Measurements from ENCODE around the gene TSC22D3. TPM values are rescaled to one million over a fixed set of nuclear protein-coding genes. Genes with fewer than 3 reads are reported as not detected.
A peak's percentile ranks its signal among the peaks of the same experiment; 100 is the strongest.

TSC22D3 gene
- total RNA-seq, 4 donors from 2014 or later, result 101 to 786 (median 475) TPM

DNA sequence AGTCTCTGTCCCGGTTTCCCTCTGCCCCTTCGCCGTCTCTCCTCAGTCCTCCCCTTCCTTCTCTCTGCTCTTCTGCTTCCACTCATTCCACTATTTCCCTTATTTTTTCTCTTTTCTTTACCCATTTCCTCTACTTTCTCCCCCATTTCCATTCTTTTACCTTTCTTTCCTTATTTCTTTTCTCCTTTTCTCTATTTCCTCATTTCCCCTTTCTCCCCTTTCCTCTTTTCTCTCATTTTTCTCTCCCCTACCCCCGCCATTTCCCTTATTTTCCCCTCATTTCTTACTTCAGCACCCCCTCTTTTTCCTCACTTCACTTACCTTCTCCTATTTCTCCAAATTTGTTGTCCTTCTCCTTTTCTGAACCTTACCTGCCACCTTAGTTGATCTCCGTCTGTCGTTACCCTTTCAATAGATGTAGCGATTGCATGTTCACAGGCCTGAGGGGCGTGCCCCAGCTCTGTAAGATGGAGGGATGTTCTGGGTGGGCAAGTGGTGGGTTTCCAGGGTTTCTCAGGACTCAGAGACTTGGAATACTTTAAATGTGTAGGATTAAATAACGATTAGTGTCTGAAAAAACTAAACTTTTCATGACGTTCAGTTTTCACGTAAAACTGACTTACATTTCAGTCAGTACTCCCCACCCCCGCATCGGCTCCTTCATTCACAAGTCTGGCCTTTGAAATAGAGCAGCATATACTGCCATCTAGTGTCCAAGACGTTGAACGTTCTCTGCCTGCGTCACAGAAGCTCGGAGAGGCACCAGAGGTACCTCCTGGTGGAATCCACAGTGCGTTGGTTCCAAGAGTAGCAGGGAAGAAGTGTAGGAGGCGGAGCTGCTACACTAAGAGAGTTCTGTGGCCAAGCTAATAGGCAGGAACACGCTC lies 1.3 kb upstream of the TSC22D3 start:
- no peaks in the 10 kb centered on the region for H3K27me3 ChIP-seq
- no peaks in the 10 kb centered on the region for H3K4me1 ChIP-seq
- peak overlapping the region; percentile 57 to 59 for H3K4me3 ChIP-seq
- TF ChIP-seq POLR2A (IDR thresholded peaks at IDR 0.05), result peak in 1 of 2 donors; percentile 32
- peak; percentile 66 to 88 (median 78) for TF ChIP-seq CTCF (IDR thresholded peaks at IDR 0.05)
- H3K9me3 ChIP-seq, result no peaks in the 10 kb centered on the region
- no peaks in the 10 kb centered on the region for H3K36me3 ChIP-seq
- peak overlapping the region; percentile 84 to 85 for H3K27ac ChIP-seq
- intact Hi-C loops (cut with DNase I; ENCODE audit: low total_unique reads), result loop anchor here (5.0 kb wide), 2 partner anchors 60 to 105 kb away; no protein-coding TSS in a partner anchor
- peak; percentile 80 to 92 for DNase-seq

GRCh38 chrX:107775000-107775733 lies 420 bp downstream of the TSC22D3 start:
- intact Hi-C loops (cut with DNase I; ENCODE audit: low total_unique reads), result loop anchor here (5.0 kb wide), 2 partner anchors 58 to 103 kb away; no protein-coding TSS in a partner anchor
- DNase-seq, result no peak
- no peaks in the 10 kb centered on the region for H3K27me3 ChIP-seq

DNA sequence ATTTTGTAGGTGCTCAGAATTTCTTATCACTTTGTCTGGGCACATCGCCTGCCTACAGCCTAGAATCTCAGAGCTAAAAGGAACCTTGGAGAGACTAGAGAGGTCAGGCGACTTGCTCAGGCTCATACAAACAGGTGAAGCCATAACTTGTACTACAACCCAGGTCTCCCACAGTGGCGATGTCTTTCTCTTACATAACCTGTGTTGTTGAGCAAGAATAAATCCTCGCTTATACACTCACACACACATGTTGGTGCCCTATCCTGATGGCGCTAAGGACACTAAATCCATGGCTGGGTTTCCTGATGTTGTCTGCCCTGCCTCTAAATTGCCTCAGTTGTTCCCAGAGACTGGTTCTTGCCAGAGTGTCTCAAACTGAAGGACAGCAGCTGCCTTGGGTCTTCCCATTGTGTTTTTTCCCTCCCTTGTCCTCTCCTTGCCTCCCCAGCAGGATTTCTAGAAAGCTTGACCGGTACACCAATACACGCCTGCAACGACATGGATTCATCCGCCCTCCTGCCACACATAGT lies 1.6 kb downstream of the TSC22D3 start:
- peak overlapping the region in 1 of 2 donors; percentile 59 for H3K4me3 ChIP-seq
- H3K36me3 ChIP-seq, result no peaks in the 10 kb centered on the region
- no peaks in the 10 kb centered on the region for H3K27me3 ChIP-seq
- intact Hi-C loops (cut with DNase I; ENCODE audit: low total_unique reads), result no loop called here
- no peaks in the 10 kb centered on the region for H3K4me1 ChIP-seq
- DNase-seq, result no peak
- peak overlapping the region; percentile 24 to 84 for H3K27ac ChIP-seq
- no peaks in the 10 kb centered on the region for H3K9me3 ChIP-seq
- TF ChIP-seq POLR2A (IDR thresholded peaks at IDR 0.05) (no peak), CTCF (IDR thresholded peaks at IDR 0.05) (no peak)

More at GRCh38 chrX:107775000-107775733, 420 bp downstream of the TSC22D3 start:
- peak overlapping the region; percentile 84 to 85 for H3K27ac ChIP-seq
- H3K4me1 ChIP-seq, result no peaks in the 10 kb centered on the region
- H3K36me3 ChIP-seq, result no peaks in the 10 kb centered on the region
- peak overlapping the region; percentile 57 to 59 for H3K4me3 ChIP-seq
- H3K9me3 ChIP-seq, result no peaks in the 10 kb centered on the region
- TF ChIP-seq CTCF (IDR thresholded peaks at IDR 0.05) (peak in 1 of 4 experiments; percentile 14), POLR2A (IDR thresholded peaks at IDR 0.05) (no peak)

DNA sequence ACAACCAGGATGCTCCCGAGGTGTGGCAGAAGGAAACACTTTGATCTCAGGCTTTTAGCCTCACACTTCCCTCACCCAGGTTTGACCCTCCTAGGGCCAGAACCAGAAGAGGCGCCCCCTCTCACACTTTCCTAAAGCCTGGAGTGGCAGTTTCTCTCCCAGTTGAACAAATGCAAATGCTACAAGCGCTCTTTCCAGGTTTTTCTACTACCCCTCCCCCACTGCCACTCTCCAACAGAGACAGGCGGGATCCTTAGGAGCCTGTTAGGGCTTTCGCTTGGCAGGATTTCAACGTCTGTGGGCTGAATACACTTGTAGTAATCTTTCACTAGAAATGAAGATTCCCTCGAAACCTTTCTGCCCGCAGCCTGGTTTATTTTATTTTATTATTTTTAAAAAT lies 2.4 kb downstream of the TSC22D3 start:
- peak overlapping the region in 1 of 2 donors; percentile 84 for H3K27ac ChIP-seq
- intact Hi-C loops (cut with DNase I; ENCODE audit: low total_unique reads), result no loop called here
- no peaks in the 10 kb centered on the region for H3K9me3 ChIP-seq
- no peaks in the 10 kb centered on the region for H3K27me3 ChIP-seq
- no peaks in the 10 kb centered on the region for H3K4me1 ChIP-seq
- TF ChIP-seq POLR2A (IDR thresholded peaks at IDR 0.05), result no peak
- TF ChIP-seq CTCF (IDR thresholded peaks at IDR 0.05), result no peak
- no peak for DNase-seq
- H3K36me3 ChIP-seq, result no peaks in the 10 kb centered on the region
- peak overlapping the region in 1 of 2 donors; percentile 59 for H3K4me3 ChIP-seq

Measured in uterus (tissue), 4 donors.